Measurements from ENCODE around the gene CRELD2.

The CRELD2 gene

DNA sequence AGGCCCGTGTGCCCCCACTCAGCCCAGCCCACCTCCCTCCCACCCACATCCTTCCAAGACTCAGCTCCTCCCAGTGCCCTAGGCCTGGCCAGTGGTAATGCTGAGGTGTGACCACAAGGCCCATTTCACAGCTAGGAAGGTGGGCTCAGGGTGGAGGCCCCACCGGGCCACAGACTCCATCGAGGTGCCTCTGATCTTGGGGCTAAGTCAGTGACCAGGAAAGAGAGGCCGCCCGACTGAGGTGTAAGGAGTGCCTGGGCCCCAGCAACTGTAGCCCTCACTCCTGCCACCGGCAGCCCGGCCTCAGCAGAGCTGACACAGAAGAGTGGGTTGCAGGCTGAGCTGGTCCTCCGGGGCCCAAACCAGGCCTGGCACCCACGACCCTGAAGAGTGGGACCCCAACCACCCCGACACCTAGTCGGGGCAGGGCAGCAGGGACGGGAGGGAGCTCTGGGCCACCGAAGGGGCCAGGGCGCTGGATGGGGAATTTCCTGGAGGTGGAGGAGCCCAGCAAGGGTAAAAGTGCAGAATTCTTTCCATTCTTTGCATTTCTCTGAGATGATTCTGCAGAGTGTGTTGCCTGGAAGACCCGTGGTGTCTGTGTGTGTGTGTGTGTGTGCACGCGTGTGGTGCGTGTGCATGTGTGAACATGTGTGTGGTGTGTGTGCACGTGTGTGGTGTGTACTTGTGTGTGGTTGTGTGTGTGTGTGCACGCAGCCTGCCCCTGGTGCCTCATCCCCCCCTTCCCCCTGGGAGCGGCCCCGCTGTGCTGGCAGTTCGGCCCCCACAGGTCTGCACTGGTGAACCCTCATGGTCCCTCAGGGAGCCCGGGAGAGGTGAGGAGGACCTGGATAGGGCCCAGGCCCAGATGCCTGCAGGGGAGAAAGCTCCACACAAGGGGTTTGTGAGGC is 33.8 kb downstream of the CRELD2 start:
- TF ChIP-seq, protein P1, sequence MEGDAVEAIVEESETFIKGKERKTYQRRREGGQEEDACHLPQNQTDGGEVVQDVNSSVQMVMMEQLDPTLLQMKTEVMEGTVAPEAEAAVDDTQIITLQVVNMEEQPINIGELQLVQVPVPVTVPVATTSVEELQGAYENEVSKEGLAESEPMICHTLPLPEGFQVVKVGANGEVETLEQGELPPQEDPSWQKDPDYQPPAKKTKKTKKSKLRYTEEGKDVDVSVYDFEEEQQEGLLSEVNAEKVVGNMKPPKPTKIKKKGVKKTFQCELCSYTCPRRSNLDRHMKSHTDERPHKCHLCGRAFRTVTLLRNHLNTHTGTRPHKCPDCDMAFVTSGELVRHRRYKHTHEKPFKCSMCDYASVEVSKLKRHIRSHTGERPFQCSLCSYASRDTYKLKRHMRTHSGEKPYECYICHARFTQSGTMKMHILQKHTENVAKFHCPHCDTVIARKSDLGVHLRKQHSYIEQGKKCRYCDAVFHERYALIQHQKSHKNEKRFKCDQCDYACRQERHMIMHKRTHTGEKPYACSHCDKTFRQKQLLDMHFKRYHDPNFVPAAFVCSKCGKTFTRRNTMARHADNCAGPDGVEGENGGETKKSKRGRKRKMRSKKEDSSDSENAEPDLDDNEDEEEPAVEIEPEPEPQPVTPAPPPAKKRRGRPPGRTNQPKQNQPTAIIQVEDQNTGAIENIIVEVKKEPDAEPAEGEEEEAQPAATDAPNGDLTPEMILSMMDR (IDR thresholded peaks at IDR 0.05; ENCODE audit: insufficient read depth, missing control alignments) = no peak
- DNase-seq (ENCODE audit: insufficient read length, low spot score) (no peak), FAIRE-seq (no peak)

- DNase-seq (ENCODE audit: insufficient read length, low spot score) (no peak), FAIRE-seq (no peak)
Measured at GRCh38 chr22:49953027-49953679, 34.7 kb downstream of the CRELD2 start.

GRCh38 chr22:49953680-49954344 is 35.4 kb downstream of the CRELD2 start:
- DNase-seq (ENCODE audit: insufficient read length, low spot score) (no peak), FAIRE-seq (no peak)
- TF ChIP-seq, protein P1 (IDR thresholded peaks at IDR 0.05; ENCODE audit: insufficient read depth, missing control alignments) = no peak

More at GRCh38 chr22:49953027-49953679, 34.7 kb downstream of the CRELD2 start:
- TF ChIP-seq, protein P1 (IDR thresholded peaks at IDR 0.05; ENCODE audit: insufficient read depth, missing control alignments) = no peak

DNA sequence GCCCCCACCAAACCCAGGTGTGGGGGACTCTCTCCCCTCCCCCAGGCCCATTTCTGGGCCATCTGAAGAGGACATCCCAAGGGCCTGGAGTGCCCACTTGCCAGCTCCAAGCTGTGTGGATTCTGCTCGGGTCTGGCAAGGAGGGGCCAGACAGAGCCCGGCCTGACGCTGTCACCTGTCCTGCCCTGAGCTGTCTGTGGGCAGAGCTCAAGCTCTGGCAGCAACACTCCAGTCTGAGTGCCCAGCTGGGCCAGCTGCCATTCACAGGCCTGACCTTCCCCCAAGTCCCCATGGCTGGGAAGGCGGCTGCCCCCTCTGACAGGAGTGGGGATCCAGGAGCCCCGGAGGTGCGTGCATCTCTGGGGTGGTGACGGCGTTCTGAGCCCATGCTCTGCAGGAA is 35.9 kb downstream of the CRELD2 start:
- TF ChIP-seq, protein P1 (IDR thresholded peaks at IDR 0.05; ENCODE audit: insufficient read depth, missing control alignments) = no peak
- DNase-seq (ENCODE audit: insufficient read length, low spot score) (no peak), FAIRE-seq (no peak)

GRCh38 chr22:49954991-49955580 is 36.7 kb downstream of the CRELD2 start:
- FAIRE-seq = no peak
- no peak for DNase-seq (ENCODE audit: insufficient read length, low spot score)
- TF ChIP-seq, protein P1 (IDR thresholded peaks at IDR 0.05; ENCODE audit: insufficient read depth, missing control alignments) = no peak

DNA sequence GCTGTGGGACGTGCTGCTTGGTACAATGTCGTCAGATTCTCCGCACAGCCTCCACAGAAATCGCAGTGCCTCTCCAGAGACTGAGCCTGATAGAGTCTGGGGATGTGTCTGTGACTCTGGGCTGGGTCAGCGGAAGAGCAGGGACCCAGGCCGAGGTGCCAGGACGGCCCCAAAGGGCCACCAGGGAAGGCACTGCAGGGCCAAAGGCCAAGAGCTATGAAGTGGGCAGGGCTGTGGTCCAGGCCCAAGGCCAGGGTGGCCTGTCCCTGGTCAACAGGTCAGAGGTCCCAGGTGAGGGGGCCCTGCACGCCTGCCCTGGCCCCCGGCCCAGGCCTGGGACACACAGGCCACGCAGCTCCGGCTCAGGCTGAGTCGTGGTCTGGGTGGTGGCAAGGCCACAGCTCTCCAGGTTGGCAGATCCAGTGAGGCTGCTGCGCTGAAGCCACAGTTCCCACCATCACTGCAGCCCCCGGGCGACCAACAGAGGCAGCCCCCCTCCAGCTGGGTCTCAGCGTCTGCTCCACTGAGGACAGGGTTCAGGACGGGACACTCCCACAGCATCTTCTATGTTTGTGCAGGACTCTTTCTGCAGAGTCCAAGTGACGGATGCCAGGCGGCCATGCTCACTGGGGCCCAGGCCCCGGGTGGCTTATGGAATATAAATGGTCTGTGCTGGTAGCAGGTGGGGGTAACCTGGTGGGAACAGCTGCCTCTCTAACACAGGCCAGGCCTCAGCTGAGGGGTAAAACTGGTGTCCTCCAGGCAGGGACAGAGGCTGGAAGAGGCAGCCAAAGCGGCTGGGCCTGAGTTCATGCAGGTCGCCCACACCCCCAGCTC is 37.4 kb downstream of the CRELD2 start:
- TF ChIP-seq, protein P1 (IDR thresholded peaks at IDR 0.05; ENCODE audit: insufficient read depth, missing control alignments) = no peak
- DNase-seq (ENCODE audit: insufficient read length, low spot score) (no peak), FAIRE-seq (no peak)

Measured in D721Med (cell line).